Muscle layer of colon (tissue), 2 donors: ENCODE measurements around the gene MACROD1.

Source experiments
- H3K27ac ChIP-seq: one replicate; pipeline ENCODE4 v1.7.0; 2013; ENCODE audit warnings: low read depth, mild to moderate bottlenecking, low read length, moderate library complexity
- H3K27me3 ChIP-seq, 2 donors: one replicate each; pipeline ENCODE4 v1.7.0; 2013; ENCODE audit warnings: low read length in 2 of 2, mild to moderate bottlenecking in 2 of 2; ENCODE audit not compliant: insufficient read depth in 2 of 2, control insufficient read depth in 1 of 2
- H3K36me3 ChIP-seq: one replicate; pipeline ENCODE4 v1.7.0; 2013; ENCODE audit warnings: mild to moderate bottlenecking, low read length; ENCODE audit not compliant: insufficient read depth
- H3K4me1 ChIP-seq: one replicate; pipeline ENCODE4 v1.7.0; 2013; ENCODE audit warnings: mild to moderate bottlenecking, low read length; ENCODE audit not compliant: insufficient read depth
- H3K4me3 ChIP-seq, 2 donors: one replicate each; pipeline ENCODE4 v1.7.0; 2013; ENCODE audit warnings: low read length in 2 of 2, low read depth in 1 of 2, mild to moderate bottlenecking in 1 of 2, moderate library complexity in 1 of 2
- H3K9ac ChIP-seq: one replicate; pipeline ENCODE4 v1.7.0; 2013; ENCODE audit warnings: low read length
- H3K9me3 ChIP-seq: one replicate; pipeline ENCODE4 v1.7.0; 2013; ENCODE audit warnings: mild to moderate bottlenecking, low read length
- donor health status: abdominal sarcoma.
- donor health status: Adenocarcinoma of cecum.

MACROD1 gene

GRCh38 chr11:64181506-64182411 is 15.8 kb upstream of the MACROD1 start:
- H3K9me3 ChIP-seq, result no peaks in the 10 kb centered on the region
- no peaks in the 10 kb centered on the region for H3K27me3 ChIP-seq
- peak overlapping the region; percentile 13 for H3K27ac ChIP-seq
- peaks cover 36% of the 10 kb centered on the region for H3K4me1 ChIP-seq
- peak overlapping the region; percentile 16 for H3K9ac ChIP-seq
- peak overlapping the region; percentile 1 to 22 for H3K4me3 ChIP-seq
- no peaks in the 10 kb centered on the region for H3K36me3 ChIP-seq

GRCh38 chr11:64180891-64181290 is 15.0 kb upstream of the MACROD1 start:
- H3K36me3 ChIP-seq, result no peaks in the 10 kb centered on the region
- no peak overlapping the region for H3K27ac ChIP-seq
- H3K27me3 ChIP-seq, result no peaks in the 10 kb centered on the region
- peaks cover 36% of the 10 kb centered on the region for H3K4me1 ChIP-seq
- peak overlapping the region; percentile 16 for H3K9ac ChIP-seq
- no peaks in the 10 kb centered on the region for H3K9me3 ChIP-seq
- H3K4me3 ChIP-seq, result peak overlapping the region; percentile 1 to 22

- Histone ChIP-seq H3K27me3 (no peaks in the 10 kb centered on the region), H3K4me1 (peaks cover 26% of the 10 kb centered on the region)
Observed at GRCh38 chr11:64178951-64179639, 13.2 kb upstream of the MACROD1 start.

GRCh38 chr11:64178203-64178602 is 12.3 kb upstream of the MACROD1 start:
- no peaks in the 10 kb centered on the region for H3K9me3 ChIP-seq
- peaks cover 17% of the 10 kb centered on the region for H3K4me1 ChIP-seq
- H3K4me3 ChIP-seq, result no peak overlapping the region
- no peak overlapping the region for H3K9ac ChIP-seq
- no peaks in the 10 kb centered on the region for H3K36me3 ChIP-seq
- no peaks in the 10 kb centered on the region for H3K27me3 ChIP-seq
- H3K27ac ChIP-seq, result no peak overlapping the region

More at GRCh38 chr11:64178951-64179639, 13.2 kb upstream of the MACROD1 start:
- Histone ChIP-seq H3K9ac (no peak overlapping the region), H3K9me3 (no peaks in the 10 kb centered on the region), H3K4me3 (no peak overlapping the region), H3K27ac (no peak overlapping the region), H3K36me3 (no peaks in the 10 kb centered on the region)

GRCh38 chr11:64176751-64177150 is 10.8 kb upstream of the MACROD1 start:
- Histone ChIP-seq H3K36me3 (no peaks in the 10 kb centered on the region), H3K4me3 (no peak overlapping the region), H3K9me3 (no peaks in the 10 kb centered on the region), H3K4me1 (peaks cover 12% of the 10 kb centered on the region), H3K27ac (no peak overlapping the region), H3K9ac (no peak overlapping the region), H3K27me3 (no peaks in the 10 kb centered on the region)

GRCh38 chr11:64173616-64174355 is 7.9 kb upstream of the MACROD1 start:
- Histone ChIP-seq H3K27me3 (no peaks in the 10 kb centered on the region), H3K27ac (no peak overlapping the region), H3K9ac (no peak overlapping the region), H3K4me3 (no peak overlapping the region), H3K36me3 (no peaks in the 10 kb centered on the region), H3K4me1 (no peaks in the 10 kb centered on the region), H3K9me3 (no peaks in the 10 kb centered on the region)

- Histone ChIP-seq H3K9ac (no peak overlapping the region), H3K4me1 (no peaks in the 10 kb centered on the region), H3K27me3 (no peaks in the 10 kb centered on the region), H3K4me3 (no peak overlapping the region), H3K36me3 (no peaks in the 10 kb centered on the region), H3K27ac (no peak overlapping the region), H3K9me3 (no peaks in the 10 kb centered on the region)
Observed at GRCh38 chr11:64170419-64170818, 4.5 kb upstream of the MACROD1 start.

GRCh38 chr11:64165481-64165841 is 452 bp downstream of the MACROD1 start:
- H3K9ac ChIP-seq, result no peak overlapping the region
- peak overlapping the region; percentile 72 for H3K27ac ChIP-seq
- peak overlapping the region; percentile 64 to 70 for H3K4me3 ChIP-seq

GRCh38 chr11:64164392-64165312 is 1.3 kb downstream of the MACROD1 start:
- H3K27ac ChIP-seq, result no peak overlapping the region
- no peak overlapping the region for H3K9ac ChIP-seq
- no peaks in the 10 kb centered on the region for H3K36me3 ChIP-seq

More at GRCh38 chr11:64165481-64165841, 452 bp downstream of the MACROD1 start:
- H3K36me3 ChIP-seq, result no peaks in the 10 kb centered on the region
- no peaks in the 10 kb centered on the region for H3K27me3 ChIP-seq
- peaks cover 7% of the 10 kb centered on the region for H3K4me1 ChIP-seq
- H3K9me3 ChIP-seq, result no peaks in the 10 kb centered on the region

GRCh38 chr11:64163951-64164350 is 2.0 kb downstream of the MACROD1 start:
- Histone ChIP-seq H3K36me3 (no peaks in the 10 kb centered on the region), H3K9me3 (no peaks in the 10 kb centered on the region), H3K27me3 (no peaks in the 10 kb centered on the region), H3K9ac (no peak overlapping the region), H3K27ac (no peak overlapping the region), H3K4me1 (peaks cover 7% of the 10 kb centered on the region), H3K4me3 (no peak overlapping the region)

More at GRCh38 chr11:64164392-64165312, 1.3 kb downstream of the MACROD1 start:
- Histone ChIP-seq H3K9me3 (no peaks in the 10 kb centered on the region), H3K4me3 (peak overlapping the region in 1 of 2 donors; percentile 70), H3K27me3 (no peaks in the 10 kb centered on the region), H3K4me1 (peaks cover 7% of the 10 kb centered on the region)
